Stimulated activated naive CD8-positive, alpha-beta T cell treated with anti-CD3 and anti-CD28 coated beads, Interleukin-15, amount 100 ng/mL, for 72 hours (primary cell): ENCODE results near the gene LYPD8.

Source experiments
- ATAC-seq: fragments of 150-1000 bp; cut with Tn5 transposase; 2 replicates; pipeline ENCODE4 v1.10.0; 2021; ENCODE audit warnings: mild to moderate bottlenecking, moderate library complexity
- DNase-seq, 2 donors: peaks; one replicate each; pipeline ENCODE4 v3.0.0; 2021 to 2022
- H3K27ac Mint-ChIP-seq, 2 donors: one replicate each; pipeline ENCODE4 v1.8.0; 2022; ENCODE audit warnings: mild to moderate bottlenecking in 2 of 2, mixed read lengths in 2 of 2, moderate library complexity in 2 of 2
- H3K27me3 Mint-ChIP-seq: one replicate; pipeline ENCODE4 v1.8.0; 2022; ENCODE audit warnings: mixed read lengths
- H3K4me1 Mint-ChIP-seq: one replicate; pipeline ENCODE4 v1.8.0; 2022; ENCODE audit warnings: mild to moderate bottlenecking, mixed read lengths
- H3K4me3 Mint-ChIP-seq, 2 donors: one replicate each; pipeline ENCODE4 v1.8.0; 2022; ENCODE audit warnings: mild to moderate bottlenecking in 2 of 2, mixed read lengths in 2 of 2, moderate library complexity in 1 of 2
- H3K9me3 Mint-ChIP-seq, 2 donors: one replicate each; pipeline ENCODE4 v1.8.0; 2022; ENCODE audit warnings: mixed read lengths in 2 of 2

Gene LYPD8

DNA sequence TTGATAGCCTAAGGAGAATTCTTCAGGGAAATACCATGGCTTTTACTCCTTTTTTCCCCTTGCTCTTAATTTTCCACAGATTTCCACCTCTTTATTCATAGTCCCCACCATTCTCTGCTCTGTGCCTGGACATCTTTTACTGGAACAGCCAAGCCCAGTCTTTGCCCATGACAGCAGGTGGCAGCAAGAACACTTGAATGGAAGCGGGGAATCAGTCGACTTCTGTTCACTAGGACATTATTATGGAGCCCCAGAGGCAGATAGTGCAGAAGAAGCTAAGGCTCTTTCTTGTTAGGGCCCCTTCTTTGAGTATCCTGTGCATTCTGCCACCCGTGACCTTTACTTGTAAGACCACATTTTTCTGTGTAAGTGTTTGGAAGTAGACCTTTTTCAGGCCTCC lies 59.3 kb downstream of the LYPD8 start:
- H3K27me3 Mint-ChIP-seq: peaks cover 8% of the 10 kb centered on the region
- DNase-seq (no peak), ATAC-seq (no peak)
- no peak overlapping the region for H3K4me3 Mint-ChIP-seq
- no peaks in the 10 kb centered on the region for H3K4me1 Mint-ChIP-seq
- H3K27ac Mint-ChIP-seq: no peak overlapping the region
- peaks cover 5 to 8% of the 10 kb centered on the region in 2 donors for H3K9me3 Mint-ChIP-seq

DNA sequence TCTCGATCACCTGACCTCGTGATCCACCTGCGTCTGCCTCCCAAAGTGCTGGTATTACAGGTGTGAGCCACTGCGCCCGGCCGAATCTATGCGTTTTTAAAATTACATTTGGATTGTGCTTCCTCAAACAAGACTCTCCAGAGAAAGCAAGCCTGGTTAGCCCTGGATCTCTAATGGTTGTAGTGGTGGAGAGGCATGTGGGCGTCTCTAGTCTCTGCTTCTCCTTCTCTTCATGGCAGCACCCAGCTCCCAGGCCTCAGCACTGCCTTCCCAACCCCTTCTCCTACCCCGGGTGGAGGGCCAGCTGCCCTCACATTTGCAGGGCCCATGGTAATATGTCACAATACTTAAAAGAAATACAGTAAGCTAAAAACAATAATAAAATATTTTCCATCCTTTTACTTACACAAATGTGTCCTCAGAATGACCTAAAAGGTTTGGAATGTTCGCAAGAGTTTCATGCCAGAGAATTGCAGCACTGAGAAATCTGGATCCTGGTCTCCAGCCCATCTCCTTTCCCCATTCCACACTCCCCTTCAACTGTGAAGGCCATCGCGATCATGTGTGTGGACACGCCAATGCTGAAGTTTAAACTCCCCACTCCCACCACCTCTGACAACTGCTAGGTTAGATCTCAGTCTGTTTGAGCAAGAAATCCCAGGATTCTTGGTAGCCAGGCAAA lies 60.0 kb downstream of the LYPD8 start:
- Mint-ChIP-seq H3K4me3 (no peak overlapping the region), H3K27ac (no peak overlapping the region), H3K4me1 (no peaks in the 10 kb centered on the region), H3K9me3 (peaks cover 5 to 8% of the 10 kb centered on the region in 2 donors), H3K27me3 (peaks cover 8% of the 10 kb centered on the region)
- DNase-seq (no peak), ATAC-seq (no peak)

DNA sequence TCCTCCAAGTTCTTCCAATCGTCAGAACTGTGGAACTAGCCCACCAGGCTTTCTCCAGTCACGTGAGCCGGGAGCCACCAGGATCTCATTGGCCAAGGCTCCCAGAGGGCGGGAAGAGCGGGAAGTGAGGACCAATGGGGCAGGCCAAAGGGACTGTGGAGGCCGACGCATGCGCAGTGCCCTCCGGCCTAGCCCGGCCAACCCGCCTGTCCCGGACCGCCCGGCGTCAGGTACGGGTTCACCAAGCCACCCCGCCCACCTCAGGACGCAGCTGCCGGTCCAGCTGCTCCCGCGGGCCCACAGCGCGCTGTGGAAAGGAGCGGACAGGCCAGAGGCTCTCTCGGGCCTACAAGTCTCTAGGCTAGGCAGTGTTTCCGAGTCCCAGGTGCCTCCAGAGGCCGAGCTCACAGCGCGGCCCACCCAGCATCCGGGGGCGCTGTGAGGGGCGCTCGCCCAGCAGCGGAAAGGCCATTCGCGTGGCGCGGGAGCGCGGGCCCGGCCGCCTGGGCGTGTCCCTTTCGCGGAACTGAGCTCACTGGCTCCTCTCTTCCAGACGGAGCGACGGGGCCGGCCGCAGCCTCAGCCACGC lies 63.9 kb downstream of the LYPD8 start:
- DNase-seq (no peak), ATAC-seq (peak; percentile 45)
- Mint-ChIP-seq H3K4me1 (peaks cover 4% of the 10 kb centered on the region), H3K27me3 (peaks cover 8% of the 10 kb centered on the region), H3K27ac (no peak overlapping the region), H3K9me3 (peaks cover 15 to 18% of the 10 kb centered on the region in 2 donors), H3K4me3 (no peak overlapping the region)
